Measurements from ENCODE around the gene VTN.

Gene VTN

DNA sequence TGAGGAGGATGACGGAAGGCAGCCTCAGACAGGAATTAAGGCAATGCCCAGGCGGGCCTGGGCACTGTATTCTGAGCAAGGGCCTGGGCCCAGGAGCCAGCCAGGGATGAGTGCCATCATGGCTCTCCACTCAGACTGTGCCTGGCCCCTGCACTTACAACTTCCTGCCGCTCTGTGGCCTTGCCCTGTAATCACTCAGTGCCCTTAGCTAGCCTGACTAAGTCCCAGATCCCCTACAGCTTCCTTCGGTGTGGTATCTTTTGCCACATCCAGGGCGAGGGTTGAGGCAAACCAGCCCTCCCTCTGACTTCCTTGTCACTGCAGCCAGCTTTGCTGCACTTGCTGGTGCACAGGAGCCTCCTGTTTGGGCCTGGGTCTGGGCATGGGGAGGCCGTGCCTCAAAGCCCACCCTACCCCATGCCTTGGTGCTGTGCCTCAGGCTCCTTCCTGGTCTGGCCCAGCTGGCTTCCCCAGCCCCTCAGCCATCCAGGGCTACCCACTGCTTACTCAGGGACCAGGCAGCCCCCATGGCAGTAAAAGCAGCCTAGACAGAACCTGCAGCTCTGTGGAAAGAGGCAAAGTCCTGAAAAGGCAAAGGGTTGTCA lies 26.6 kb upstream of the VTN start:
- TF ChIP-seq, protein P1, sequence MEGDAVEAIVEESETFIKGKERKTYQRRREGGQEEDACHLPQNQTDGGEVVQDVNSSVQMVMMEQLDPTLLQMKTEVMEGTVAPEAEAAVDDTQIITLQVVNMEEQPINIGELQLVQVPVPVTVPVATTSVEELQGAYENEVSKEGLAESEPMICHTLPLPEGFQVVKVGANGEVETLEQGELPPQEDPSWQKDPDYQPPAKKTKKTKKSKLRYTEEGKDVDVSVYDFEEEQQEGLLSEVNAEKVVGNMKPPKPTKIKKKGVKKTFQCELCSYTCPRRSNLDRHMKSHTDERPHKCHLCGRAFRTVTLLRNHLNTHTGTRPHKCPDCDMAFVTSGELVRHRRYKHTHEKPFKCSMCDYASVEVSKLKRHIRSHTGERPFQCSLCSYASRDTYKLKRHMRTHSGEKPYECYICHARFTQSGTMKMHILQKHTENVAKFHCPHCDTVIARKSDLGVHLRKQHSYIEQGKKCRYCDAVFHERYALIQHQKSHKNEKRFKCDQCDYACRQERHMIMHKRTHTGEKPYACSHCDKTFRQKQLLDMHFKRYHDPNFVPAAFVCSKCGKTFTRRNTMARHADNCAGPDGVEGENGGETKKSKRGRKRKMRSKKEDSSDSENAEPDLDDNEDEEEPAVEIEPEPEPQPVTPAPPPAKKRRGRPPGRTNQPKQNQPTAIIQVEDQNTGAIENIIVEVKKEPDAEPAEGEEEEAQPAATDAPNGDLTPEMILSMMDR (conservative IDR thresholded peaks at IDR 0.05; ENCODE audit: low read depth, low read length), result no peak
- H3K4me3 ChIP-seq (ENCODE audit: low read depth, low read length), result no peak overlapping the region
- no peak for DNase-seq (ENCODE audit: low read depth)

DNA sequence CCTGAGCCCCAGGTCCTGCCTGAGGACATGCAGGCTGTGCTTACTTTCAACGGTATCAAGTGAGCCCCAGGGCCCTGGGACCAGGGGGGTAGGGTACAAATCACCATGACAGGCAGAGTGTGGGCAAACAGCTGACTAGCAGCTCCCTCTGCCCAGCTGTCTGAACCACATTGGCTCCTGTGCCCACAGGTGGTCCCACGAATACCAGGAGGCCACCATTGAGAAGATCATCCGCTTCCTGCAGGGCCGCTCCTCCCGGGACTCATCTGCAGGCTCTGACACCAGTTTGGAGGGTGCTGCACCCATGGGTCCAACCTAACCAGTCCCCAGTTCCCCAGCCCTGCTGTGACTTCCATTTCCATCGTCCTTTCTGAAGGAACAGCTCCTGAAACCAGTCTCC lies 25.9 kb upstream of the VTN start:
- no peak for DNase-seq (ENCODE audit: low read depth)
- TF ChIP-seq, protein P1 (conservative IDR thresholded peaks at IDR 0.05; ENCODE audit: low read depth, low read length), result no peak
- H3K4me3 ChIP-seq (ENCODE audit: low read depth, low read length), result no peak overlapping the region

DNA sequence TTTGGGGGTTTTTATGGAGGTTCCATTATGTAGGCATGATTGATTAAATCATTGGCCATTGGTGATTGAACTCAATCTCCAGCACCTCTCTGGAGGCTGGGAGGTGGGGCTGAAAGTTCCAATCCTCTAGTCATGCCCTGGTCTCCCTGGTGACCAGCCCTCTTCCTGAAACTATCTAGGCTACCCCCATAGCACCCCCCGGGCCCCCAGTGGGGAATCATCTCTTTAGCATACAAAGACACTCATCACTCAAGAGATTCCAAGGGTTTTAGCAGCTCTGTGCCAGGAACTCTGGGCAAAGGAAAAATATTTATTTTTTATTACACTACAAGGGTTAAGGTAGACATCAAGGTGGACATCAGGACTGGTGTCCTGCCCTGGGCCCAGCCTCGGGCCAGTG lies 25.3 kb upstream of the VTN start:
- no peak for DNase-seq (ENCODE audit: low read depth)
- no peak overlapping the region for H3K4me3 ChIP-seq (ENCODE audit: low read depth, low read length)
- TF ChIP-seq, protein P1 (conservative IDR thresholded peaks at IDR 0.05; ENCODE audit: low read depth, low read length), result no peak

DNA sequence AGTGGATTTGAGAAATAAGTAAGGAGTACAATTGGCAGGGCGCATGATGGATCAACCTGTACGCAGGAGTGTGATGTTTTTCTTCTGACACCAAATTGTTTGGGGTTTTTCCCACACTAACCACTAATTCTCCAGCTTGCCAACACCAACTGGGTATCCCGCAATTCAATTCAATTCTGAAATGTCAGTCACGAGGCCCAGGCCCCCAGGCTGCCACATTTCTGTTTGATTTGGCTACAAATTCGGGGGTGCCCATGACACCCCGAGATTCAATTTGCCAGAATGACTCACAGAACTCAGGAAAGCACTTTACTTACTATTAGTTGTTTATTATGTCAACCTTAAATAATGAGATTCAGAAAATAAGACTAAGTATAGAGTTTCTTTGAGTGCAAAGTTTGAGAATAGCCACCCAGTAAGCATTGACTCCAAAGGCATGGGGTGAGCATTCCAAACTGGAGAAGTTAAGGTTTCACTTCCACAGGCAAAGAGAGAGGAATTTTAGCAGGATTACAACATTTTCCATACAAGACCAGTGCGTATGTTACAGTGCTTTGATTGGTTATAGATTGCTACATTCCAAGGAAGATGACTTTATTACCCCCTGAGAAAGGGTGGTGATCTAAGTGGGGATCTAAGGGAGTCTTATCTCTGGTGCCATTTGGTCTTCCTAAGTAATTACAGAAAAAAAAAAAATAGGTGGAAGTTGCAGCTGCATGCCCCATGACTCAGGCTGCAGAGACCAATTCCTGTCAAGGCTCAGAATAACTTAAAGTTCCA lies 24.4 kb upstream of the VTN start:
- H3K4me3 ChIP-seq (ENCODE audit: low read depth, low read length), result no peak overlapping the region
- peak; percentile 22 for DNase-seq (ENCODE audit: low read depth)
- TF ChIP-seq, protein P1 (conservative IDR thresholded peaks at IDR 0.05; ENCODE audit: low read depth, low read length), result no peak

DNA sequence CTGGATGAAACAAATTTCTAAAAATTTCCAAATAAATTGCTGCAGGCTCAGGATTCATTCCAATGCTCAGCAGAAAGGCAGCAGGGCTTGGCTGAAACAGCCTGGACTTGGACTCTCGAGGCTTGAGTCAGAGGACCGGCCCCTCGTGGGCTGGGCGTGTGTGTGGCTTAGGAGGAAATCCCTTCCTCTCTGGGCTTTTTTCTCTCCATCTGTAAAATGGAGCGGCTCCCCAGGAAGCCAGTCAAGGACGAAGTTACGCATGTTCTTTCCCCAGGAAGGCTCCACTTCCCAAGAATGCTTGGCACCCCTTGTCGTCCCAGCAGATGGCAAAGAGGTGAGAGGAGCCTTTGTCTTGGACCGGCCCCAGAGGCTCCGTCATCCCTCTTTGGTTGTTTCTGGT lies 22.4 kb upstream of the VTN start:
- TF ChIP-seq, protein P1 (conservative IDR thresholded peaks at IDR 0.05; ENCODE audit: low read depth, low read length), result no peak
- DNase-seq (ENCODE audit: low read depth), result no peak
- no peak overlapping the region for H3K4me3 ChIP-seq (ENCODE audit: low read depth, low read length)

DNA sequence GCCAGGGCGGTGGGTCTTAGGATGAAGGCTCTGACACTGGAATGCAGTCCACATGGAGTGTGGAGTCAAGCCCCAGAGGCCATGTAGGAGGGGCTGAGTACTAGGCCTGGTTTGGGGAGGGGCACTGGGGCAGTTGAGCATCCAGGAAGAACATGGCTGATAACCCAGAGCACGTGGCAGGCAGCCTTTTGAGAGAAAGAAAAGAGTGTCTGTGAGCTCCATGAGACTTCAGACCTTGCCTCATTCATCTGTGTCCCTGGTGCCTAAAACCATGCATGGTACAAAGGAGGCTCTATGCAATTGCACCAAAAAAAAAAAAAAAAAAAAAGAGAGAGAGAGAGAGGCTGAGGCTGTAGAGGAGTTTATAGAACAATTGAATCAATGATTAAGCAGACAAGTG lies 21.3 kb upstream of the VTN start:
- TF ChIP-seq, protein P1 (conservative IDR thresholded peaks at IDR 0.05; ENCODE audit: low read depth, low read length), result no peak
- no peak for DNase-seq (ENCODE audit: low read depth)
- no peak overlapping the region for H3K4me3 ChIP-seq (ENCODE audit: low read depth, low read length)

DNA sequence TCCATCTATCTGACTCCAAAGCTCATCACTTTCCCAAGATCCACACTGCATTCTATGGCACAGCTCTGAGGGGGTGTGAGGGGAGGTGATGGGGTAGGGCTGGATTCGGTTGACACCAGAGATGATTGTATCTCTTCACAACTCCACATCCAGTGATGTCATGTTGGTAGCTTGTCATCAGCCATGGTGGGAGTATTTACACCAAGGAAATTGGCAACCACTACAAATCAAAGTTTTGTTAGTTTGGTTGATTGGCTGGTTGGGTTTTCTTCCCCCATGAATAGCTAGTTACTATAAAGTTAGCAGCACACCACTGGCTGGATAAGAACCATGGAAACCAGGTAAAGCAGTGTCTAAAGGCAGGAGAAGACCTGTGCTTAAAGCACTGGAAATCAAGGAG lies 20.9 kb upstream of the VTN start:
- H3K4me3 ChIP-seq (ENCODE audit: low read depth, low read length), result no peak overlapping the region
- TF ChIP-seq, protein P1 (conservative IDR thresholded peaks at IDR 0.05; ENCODE audit: low read depth, low read length), result no peak
- DNase-seq (ENCODE audit: low read depth), result no peak
